Endothelial cell of umbilical vein (primary cell): Measurements from ENCODE around the gene AIF1L. TPM values are rescaled to one million over a fixed set of nuclear protein-coding genes. Genes with fewer than 3 reads are reported as not detected.

Experiments used
- BruUV-seq: library from RNA; stranded (reverse); fragments of 400-500 nt; replicated peaks from 2 replicates; lab custom pipeline; 2021; lab: Mats Ljungman, UMichigan
- CTCF ChIA-PET: fragments of 300-600, 350-600 bp; sonication (Branson Sonifier 250); formaldehyde crosslinking; loops from one replicate; lab custom pipeline; 2021; ENCODE audit warnings: antibody characterized with exemption, inconsistent platforms; lab: Charles Lee
- POLR2A ChIA-PET: fragments of 300-600, 350-600 bp; sonication (Branson Sonifier 250); formaldehyde crosslinking; loops from one replicate; lab custom pipeline; 2021; ENCODE audit warnings: antibody characterized with exemption, inconsistent platforms; lab: Charles Lee
- DNase-seq: peaks from one replicate; pipeline ENCODE4 v3.0.0-alpha.2; 2011; ENCODE audit warnings: low read depth, low spot score
- FAIRE-seq: peaks from 2 replicates; lab custom pipeline; 2011; peaks lifted over from hg19 to GRCh38; lab: Jason Lieb, UNC
- H2AFZ ChIP-seq: 2 replicates; pipeline ENCODE4 v1.6.0; 2012; ENCODE audit warnings: low read depth, low read length, control low read depth, inconsistent platforms
- H3K27ac ChIP-seq: 2 replicates; pipeline ENCODE4 v1.5.1; 2011; ENCODE audit warnings: low read depth, mild to moderate bottlenecking, control low read depth, low read length, moderate library complexity; ENCODE audit not compliant: insufficient read depth
- H3K27me3 ChIP-seq, 2 experiments: 2 replicates each; pipeline versions ENCODE4 v1.6.0 to v1.6.1; 2011; ENCODE audit warnings: low read length in 2 of 2, mixed read lengths in 1 of 2; ENCODE audit not compliant: control insufficient read depth in 2 of 2, insufficient read depth in 2 of 2
- H3K36me3 ChIP-seq, 2 experiments: 2 replicates in 1 of 2; 3 replicates in 1 of 2; pipeline ENCODE4 v1.5.1; 2011; ENCODE audit warnings: low read length in 2 of 2, mild to moderate bottlenecking in 1 of 2, moderate library complexity in 1 of 2; ENCODE audit not compliant: control insufficient read depth in 2 of 2, insufficient read depth in 2 of 2; ENCODE audit errors: extremely low read depth in 1 of 2
- H3K4me1 ChIP-seq: 3 replicates; pipeline ENCODE4 v1.5.1; 2011; ENCODE audit warnings: mild to moderate bottlenecking, low read length; ENCODE audit not compliant: control insufficient read depth, insufficient read depth; ENCODE audit errors: extremely low read depth
- H3K4me2 ChIP-seq: 2 replicates; pipeline ENCODE4 v1.6.1; 2011; ENCODE audit warnings: low read length, control low read depth, mixed read lengths; ENCODE audit not compliant: insufficient read depth
- H3K4me3 ChIP-seq, 3 experiments: fragments of 200-600 bp in 1 of 3; sonication (generic), shearing (Covaris generic) in 1 of 3; replicated peaks in 1 of 3; 2 replicates each; pipeline ENCODE4 v1.5.1; 2011 to 2016; ENCODE audit warnings: control low read depth in 3 of 3, low read length in 3 of 3, mild to moderate bottlenecking in 2 of 3, inconsistent platforms in 1 of 3, low read depth in 1 of 3, moderate library complexity in 1 of 3; ENCODE audit not compliant: insufficient read depth in 1 of 3
- H3K79me2 ChIP-seq: 2 replicates; pipeline ENCODE4 v1.6.0; 2012; ENCODE audit warnings: low read length, inconsistent platforms; ENCODE audit not compliant: control insufficient read depth, insufficient read depth
- H3K9ac ChIP-seq: replicated peaks from 2 replicates; pipeline ENCODE3; 2011; ENCODE audit warnings: low read length, control low read depth; ENCODE audit not compliant: insufficient read depth; ENCODE audit errors: extremely low read depth
- H3K9me1 ChIP-seq: replicated peaks from 3 replicates; pipeline ENCODE4 v1.6.0; 2011; ENCODE audit warnings: mild to moderate bottlenecking, low read length; ENCODE audit not compliant: control insufficient read depth, insufficient read depth; ENCODE audit errors: extremely low read depth
- H3K9me3 ChIP-seq: replicated peaks from 2 replicates; pipeline ENCODE4 v1.5.1; 2012; ENCODE audit warnings: low read length, inconsistent platforms; ENCODE audit not compliant: control insufficient read depth, insufficient read depth
- H4K20me1 ChIP-seq: replicated peaks from 2 replicates; pipeline ENCODE3; 2011; ENCODE audit warnings: mild to moderate bottlenecking, low read length; ENCODE audit not compliant: control insufficient read depth, insufficient read depth; ENCODE audit errors: extremely low read depth
- CTCF ChIP-seq, 2 donors: IDR thresholded peaks; 1 replicate in 1 of 2; 2 replicates in 1 of 2; pipeline ENCODE4 v1.5.1; 2011; ENCODE audit warnings: low read length in 2 of 2, mild to moderate bottlenecking in 2 of 2, moderate library complexity in 2 of 2, control low read depth in 1 of 2, inconsistent platforms in 1 of 2, low read depth in 1 of 2; ENCODE audit not compliant: insufficient read depth in 1 of 2; ENCODE audit errors: extremely low read depth in 1 of 2
- EZH2 ChIP-seq: IDR thresholded peaks from 2 replicates; pipeline ENCODE4 v1.6.1; 2012; ENCODE audit warnings: borderline replicate concordance, low read depth, mild to moderate bottlenecking, moderate library complexity, low read length, inconsistent platforms; ENCODE audit not compliant: severe bottlenecking
- FOS ChIP-seq: IDR thresholded peaks from 2 replicates; pipeline ENCODE4 v1.6.1; 2011; ENCODE audit warnings: mild to moderate bottlenecking, low read length, moderate library complexity, borderline replicate concordance; ENCODE audit not compliant: insufficient read depth
- GATA2 ChIP-seq: IDR thresholded peaks from 2 replicates; pipeline ENCODE4 v1.7.0; 2011; ENCODE audit warnings: low read depth, mild to moderate bottlenecking, moderate library complexity, mixed read lengths, low read length; ENCODE audit not compliant: insufficient read length, insufficient read depth
- JUN ChIP-seq: IDR thresholded peaks from 2 replicates; pipeline ENCODE4 v1.6.1; 2011; ENCODE audit warnings: borderline replicate concordance, low read depth; ENCODE audit not compliant: insufficient read length, insufficient read depth
- MAX ChIP-seq: IDR thresholded peaks from 2 replicates; pipeline ENCODE4 v1.6.1; 2011; ENCODE audit not compliant: insufficient read depth, insufficient read length
- MYC ChIP-seq: IDR thresholded peaks from one replicate; pipeline ENCODE4 v1.6.1; 2011; ENCODE audit warnings: mild to moderate bottlenecking, low read depth, low read length
- POLR2A ChIP-seq: IDR thresholded peaks from 2 replicates; pipeline ENCODE4 v1.6.1; 2012; ENCODE audit warnings: low read depth, mild to moderate bottlenecking, control low read depth, low read length
- POLR2AphosphoS5 ChIP-seq: IDR thresholded peaks from 2 replicates; pipeline ENCODE4 v1.6.1; 2012; ENCODE audit warnings: low read depth, mild to moderate bottlenecking, control low read depth, low read length, moderate library complexity; ENCODE audit not compliant: insufficient read depth
- dilution Hi-C: fragments of 300-500 bp; cut with MboI; formaldehyde crosslinking; loops from one replicate; pipeline ENCODE4 v1.15.0; 2019; ENCODE audit warnings: low sequenced_read_pairs; ENCODE audit not compliant: extremely low pct_ligation_motif_present
- intact Hi-C: fragments of 100-400 bp; cut with micrococcal nuclease; formaldehyde crosslinking; loops from one replicate; pipeline ENCODE4 v1.10.0; 2022
- polyA plus RNA-seq, 4 experiments: library from polyadenylated mRNA; depleted of rRNA in 3 of 4; stranded (reverse) in 3 of 4; unstranded in 1 of 4; fragments of >200 nt; gene quantifications; 2 replicates each; pipeline versions ENCODE4 v1.2.1 to v1.2.3, GENCODE V29; 2011 to 2012; ENCODE audit warnings: missing spikeins in 1 of 4
- total RNA-seq: library from RNA; stranded (reverse); gene quantifications from 2 replicates; pipeline ENCODE4 v1.2.3, GENCODE V29; 2021

AIF1L gene
- total and polyA plus RNA-seq, 2 donors (not counting 3 experiments of a cell fraction or from before 2014, with no cell fraction given) = 17.8 to 39.7 TPM

- Histone ChIP-seq H3K9me1 (no peaks in the 10 kb centered on the region), H3K9me3 (no peaks in the 10 kb centered on the region), H4K20me1 (no peaks in the 10 kb centered on the region), H3K4me3 (no peak overlapping the region), H2AFZ (no peak overlapping the region), H3K36me3 (no peaks in the 10 kb centered on the region), H3K9ac (no peak overlapping the region), H3K4me1 (no peaks in the 10 kb centered on the region), H3K4me2 (no peak overlapping the region), H3K27ac (no peak overlapping the region), H3K79me2 (no peaks in the 10 kb centered on the region), H3K27me3 (peaks cover 0 to 3% of the 10 kb centered on the region in 2 experiments)
- intact Hi-C loops (no loop called here), dilution Hi-C loops (no loop called here)
- DNase-seq = no peak
- ChIA-PET POLR2A (no interaction called here), CTCF (no interaction called here)
- TF ChIP-seq GATA2 (no peak), POLR2A (no peak), JUN (no peak), EZH2 (no peak), CTCF (IDR thresholded peaks at IDR 0.05; ENCODE audit: extremely low read depth in 1 of 2, insufficient read depth in 1 of 2, low read depth in 1 of 2, low read length in 2 of 2) (no peak), MYC (no peak), POLR2AphosphoS5 (no peak), MAX (no peak), FOS (no peak)
- no peak for FAIRE-seq
- no TSS peak for BruUV-seq
Measured at GRCh38 chr9:131087354-131087893, 8.9 kb upstream of the AIF1L start.
